Hematopoietic multipotent progenitor cell (in vitro differentiated cells): ENCODE measurements around the gene RAB40B. TPM values are rescaled to one million over a fixed set of nuclear protein-coding genes. Genes with fewer than 3 reads are reported as not detected.
"Not testable (repeated sequence)": the region's sequence is repeated elsewhere in the genome, so short reads cannot be mapped to it uniquely, and the experiment has no call there.

Experiments used
- DNase-seq, 3 donors: peaks; one replicate each; pipeline ENCODE4 v3.0.0-alpha.2; 2011 to 2015; ENCODE audit warnings: low read depth in 2 of 3, low spot score in 2 of 3
- total RNA-seq: library from RNA; depleted of rRNA; stranded (reverse); fragments of >200 nt; gene quantifications from one replicate; pipeline ENCODE4 v1.2.3, GENCODE V29; 2012

RAB40B gene
- total RNA-seq, 1 donor: 17.2 TPM

DNA sequence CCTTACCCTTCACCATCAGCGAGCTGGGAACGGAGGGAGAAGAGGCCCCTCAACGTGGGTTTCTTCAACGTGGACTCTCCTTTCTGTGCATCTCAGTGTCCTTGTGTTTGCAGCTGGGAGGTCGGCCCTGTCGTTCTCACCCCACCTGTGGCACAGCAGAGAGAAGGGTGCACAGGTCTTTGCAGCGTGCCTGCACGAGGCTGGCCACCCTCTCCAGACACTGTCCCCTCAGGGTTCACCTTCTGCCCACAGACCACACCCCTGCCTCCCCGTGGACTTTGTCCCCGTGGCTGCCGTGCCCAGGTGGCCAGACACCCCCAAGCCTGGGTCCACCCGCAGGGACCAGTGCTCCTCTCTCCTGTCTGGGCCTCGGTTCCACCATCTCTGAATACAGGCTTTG lies 43.0 kb downstream of the RAB40B start:
- no peak for DNase-seq

DNA sequence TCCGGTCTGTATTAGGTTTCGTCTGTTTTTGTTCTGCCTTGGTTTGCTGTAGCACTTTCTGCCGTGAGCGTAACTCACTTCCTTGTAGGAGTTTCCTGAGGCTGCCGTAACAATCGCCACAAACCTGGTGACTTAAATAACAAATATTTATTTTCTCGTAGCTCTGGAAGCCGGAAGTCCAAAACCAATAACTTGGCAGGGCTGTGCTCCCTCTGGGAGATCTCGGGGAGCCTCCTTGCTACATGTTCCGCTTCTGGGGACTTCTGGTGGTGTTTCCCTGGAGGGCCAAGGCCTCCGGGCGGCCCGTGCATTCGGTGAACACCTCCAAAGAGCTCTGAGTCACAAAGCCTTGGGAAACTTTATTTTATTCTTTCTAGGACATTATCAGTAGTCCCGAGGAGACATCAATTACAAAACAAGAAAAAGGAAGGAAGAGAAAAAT lies 43.4 kb downstream of the RAB40B start:
- DNase-seq: peak in 1 of 3 donors; percentile 50

DNA sequence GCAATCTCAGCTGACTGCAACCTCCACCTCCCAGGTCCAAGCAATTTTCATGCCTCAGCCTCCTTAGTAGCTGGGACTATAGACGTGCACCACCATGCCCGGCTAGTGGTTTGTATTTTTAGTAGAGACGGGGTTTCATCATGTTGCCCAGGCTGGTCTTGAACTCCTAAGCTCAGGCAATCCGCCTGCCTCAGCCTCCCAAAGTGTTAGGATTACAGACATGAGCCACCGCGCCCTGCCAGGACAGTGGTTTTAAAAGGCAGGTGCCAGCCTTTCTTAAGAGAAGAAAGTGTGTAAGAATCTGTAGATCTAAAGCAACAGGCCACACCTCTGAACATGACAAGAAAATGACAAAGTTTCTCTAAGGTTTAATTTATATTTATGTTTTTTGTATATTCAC lies 43.9 kb downstream of the RAB40B start:
- not testable (repeated sequence) for DNase-seq

DNA sequence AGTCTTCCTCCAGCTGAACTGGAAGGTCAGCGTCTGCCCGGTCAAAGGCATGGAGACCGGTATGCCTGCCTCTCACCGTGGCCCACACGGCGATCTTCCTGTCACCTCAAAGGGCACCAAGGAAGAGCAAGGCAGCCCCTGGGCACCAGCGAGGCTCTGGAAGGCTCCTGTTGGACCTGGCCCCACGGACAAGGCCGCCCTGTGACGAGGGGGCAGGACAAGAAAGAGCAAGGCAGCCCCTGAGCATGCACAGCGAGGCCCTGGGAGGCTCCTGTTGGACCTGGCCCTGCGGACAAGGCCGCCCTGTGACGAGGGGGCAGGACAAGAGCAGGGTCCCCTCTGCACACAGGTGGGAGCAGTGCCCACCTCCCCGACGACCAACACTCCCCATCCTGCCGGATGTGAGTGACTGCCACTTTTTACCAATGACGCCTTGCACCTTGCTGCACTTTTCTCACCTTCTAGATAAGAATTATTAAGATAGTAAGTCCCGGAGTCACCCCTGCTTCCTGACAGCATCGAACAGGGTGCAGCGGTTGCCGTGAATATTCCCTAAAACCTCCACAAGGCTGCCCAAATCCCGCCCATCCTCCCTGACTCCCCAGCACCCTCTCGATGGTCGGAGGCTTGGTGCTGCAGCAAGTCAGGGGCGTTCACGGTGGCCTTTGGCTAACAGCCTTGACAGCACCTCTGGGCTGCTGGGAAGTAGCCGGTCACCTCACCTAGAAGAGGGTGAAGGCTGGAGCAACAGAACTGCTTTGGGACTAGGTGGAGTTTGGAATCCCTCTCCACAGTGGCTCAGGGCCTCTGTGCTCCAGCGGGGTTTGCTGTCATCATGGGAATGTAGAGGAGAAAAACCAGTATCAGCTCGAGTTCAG lies 44.6 kb downstream of the RAB40B start:
- DNase-seq: no peak

DNA sequence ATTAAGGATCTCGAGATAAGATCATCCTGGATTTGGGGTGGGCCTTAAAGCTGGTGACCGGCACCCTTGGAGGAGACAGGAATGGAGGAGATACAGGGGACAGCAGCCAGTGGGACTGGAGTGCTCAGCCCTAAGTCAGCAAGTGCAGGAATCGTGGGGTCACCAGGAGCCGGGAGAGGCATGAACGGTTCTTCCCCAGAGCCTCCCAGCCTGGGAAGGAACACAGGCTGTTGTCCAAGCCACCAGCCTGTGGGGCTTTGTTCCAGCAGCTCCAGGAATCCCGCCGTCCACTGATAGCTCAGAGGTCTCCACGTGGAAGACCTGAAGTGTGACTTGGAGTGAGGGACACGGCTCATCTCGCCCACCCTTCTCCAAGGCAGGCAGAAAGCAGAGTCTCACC lies 47.8 kb downstream of the RAB40B start:
- DNase-seq: no peak

DNA sequence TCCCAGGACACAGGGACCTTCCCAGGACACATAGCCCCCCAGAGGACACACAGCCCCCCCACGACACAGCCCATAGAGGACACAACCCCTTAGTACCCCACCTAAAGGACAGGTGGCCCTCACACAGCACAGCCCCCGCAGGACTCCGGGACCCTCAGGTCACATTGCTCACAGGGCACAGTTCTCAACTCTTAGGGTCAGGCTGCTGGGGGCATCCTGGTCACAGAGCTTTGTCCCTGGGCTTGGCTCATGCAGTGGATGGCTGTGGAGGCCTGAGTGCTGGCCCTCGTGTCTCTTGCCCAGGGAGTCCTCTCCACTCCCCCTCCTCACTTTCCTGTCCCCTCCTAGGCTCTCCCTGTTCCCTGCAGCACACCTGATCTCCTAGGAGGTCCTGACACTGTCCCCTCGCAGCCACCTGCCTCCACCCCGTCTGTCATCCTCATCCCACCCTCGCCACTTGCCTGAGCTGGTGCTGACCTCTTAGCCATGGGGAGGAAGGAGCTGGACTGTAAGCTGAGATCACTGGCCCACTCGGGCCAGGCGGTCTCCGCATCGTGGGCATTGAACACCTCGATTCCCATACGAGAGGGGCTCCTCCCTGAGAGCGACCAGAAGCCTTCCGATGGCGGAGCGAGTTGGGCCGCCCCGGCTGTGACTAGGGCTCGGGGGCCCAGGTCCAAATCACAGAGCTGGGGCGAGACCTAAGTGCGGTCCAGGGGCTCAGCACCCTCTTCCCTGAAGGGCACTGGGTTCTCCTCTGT lies 48.8 kb downstream of the RAB40B start:
- DNase-seq: no peak

DNA sequence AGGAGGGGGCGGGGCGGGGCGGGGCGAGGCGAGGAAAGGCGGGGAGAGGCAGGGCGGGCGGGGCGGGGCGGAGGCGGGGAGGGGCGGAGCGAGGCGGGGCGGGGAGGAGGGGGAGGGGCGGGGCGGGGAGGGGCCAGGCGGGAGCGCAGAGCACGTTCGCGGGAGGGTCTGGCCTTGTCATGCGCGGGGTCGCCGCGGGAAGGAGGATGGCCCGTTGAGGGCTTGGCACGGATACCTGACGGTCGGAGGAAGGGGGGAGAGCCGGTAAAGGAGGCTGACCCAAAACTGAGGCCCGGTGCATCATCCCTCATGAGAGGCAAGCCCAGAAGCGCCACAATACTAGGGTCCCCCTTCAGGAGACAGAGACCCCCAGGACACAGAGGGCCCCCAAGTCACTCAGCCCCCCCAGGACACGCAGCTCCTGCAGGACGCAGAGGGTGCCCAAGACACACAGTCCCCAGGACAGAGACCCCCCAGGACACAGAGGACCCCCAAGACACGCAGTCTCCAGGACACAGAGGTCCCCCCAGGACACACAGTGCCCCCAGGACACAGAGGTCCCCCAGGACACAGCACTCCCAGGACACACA lies 49.7 kb downstream of the RAB40B start:
- peak; percentile 26 to 48 (median 30) for DNase-seq

DNA sequence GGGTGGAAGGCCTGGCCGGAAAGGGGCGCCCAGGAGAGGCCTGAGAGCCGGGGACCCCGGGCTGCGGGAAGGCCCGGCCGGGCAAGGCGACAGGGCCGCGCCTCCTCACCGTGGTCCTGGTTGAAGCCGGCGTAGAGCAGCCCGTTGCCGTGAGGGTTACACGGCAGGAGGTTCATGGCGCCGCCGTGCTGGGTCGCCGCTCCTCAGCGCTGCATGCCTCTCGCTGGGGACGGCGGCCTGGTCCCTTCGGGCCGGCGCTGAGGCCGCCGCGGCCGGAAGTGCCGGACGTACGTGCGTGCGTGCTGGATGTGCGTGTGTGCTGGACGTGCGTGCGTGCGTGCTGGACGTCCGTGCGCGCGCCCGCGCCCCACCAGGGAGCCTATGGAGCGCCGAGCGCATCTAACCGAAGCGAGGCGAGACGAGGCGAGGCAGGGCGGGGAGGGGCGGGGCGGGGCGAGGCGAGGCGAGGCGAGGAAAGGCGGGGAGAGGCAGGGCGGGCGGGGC lies 50.3 kb downstream of the RAB40B start, which contains the start of gene WDR45B:
TSS of gene WDR45B (minus strand) at position 280 of the 504 bp plus-strand sequence. CDS start at position 176, 104 bp downstream.
- DNase-seq: peak; percentile 87 to 93 (median 92)

DNA sequence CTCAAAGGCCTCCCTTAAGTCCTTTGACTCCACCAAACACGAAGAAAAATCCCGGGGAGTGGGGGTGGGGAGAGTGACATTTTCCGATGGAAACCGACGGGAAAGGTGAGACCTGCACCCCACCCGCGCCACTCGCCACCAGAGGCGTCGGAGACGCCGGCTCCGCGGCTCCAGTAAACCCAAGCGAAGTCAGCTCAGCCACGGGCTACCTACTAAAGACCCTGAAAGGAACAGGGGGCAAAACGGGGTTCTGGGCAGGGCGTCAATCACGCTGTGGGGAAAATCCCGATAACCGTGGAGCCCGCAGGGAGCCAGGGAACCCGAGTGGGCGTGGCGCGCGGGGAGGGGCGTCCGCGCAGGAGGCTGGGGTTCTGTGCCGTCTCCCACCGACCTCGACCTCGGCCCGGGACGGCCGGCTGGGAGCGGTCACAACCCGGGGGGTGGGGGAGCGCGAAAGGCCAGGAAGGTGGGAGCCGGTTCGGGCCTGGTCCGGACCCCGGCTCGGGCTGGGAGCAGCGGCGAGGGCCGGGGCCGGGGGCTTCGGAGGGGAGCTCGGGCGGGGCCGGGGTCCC lies 50.8 kb downstream of the RAB40B start:
- peak in 2 of 3 donors; percentile 46 to 50 for DNase-seq

DNA sequence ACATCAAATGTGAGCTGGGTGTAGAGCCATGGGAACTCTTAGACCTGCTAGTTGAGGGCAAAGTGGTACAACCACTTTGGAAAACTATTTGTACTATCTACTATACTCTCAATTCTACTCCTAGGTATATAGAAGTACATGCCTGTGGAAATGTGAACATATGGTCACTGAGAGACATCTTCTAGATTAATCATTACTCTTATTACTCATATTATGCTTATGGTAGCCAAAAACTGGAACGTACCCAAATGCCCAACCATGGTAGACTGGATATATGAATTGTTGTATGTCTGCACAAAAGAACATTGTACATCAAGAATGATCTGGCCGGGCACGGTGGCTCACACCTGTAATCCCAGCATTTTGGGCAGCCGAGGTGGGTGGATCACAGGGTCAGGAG lies 53.0 kb downstream of the RAB40B start:
- no peak for DNase-seq

DNA sequence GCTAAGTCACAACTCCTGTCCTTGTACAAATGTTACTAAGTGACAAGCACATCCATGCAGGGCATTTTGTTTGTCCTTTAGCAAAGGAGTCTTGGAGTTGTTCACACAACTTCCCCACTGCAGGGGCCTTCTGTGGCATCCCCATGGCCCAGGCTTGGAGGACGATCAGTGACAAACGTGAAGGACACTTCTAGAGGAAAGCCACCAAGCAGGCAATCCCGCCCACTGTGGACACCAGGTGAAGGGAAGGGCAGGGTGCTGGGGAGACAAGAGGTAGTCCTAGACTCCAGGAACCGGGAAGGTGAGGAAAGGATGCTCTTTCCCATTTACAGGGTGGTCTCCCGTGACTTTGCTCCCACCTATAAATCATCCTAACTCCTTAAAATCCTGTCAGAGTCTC lies 54.4 kb downstream of the RAB40B start:
- no peak for DNase-seq

DNA sequence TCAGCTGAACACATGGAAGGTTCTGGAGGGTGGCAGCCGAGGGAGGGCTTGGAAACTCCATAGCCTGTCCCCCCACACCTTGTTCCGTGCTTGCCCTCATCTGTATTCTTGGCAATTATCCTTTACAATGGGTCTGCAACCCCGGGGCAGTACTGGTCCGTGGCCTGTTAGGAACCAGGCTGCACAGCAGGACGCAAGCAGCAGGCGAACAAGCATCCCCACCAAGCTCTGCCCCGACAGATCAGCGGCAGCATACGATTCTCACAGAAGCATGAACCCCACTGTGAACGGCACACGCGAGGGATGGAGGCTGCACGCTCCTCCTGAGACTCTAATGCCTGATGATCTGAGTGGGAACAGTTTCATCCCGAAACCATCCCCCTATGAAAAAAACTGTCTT lies 56.5 kb downstream of the RAB40B start:
- no peak for DNase-seq

DNA sequence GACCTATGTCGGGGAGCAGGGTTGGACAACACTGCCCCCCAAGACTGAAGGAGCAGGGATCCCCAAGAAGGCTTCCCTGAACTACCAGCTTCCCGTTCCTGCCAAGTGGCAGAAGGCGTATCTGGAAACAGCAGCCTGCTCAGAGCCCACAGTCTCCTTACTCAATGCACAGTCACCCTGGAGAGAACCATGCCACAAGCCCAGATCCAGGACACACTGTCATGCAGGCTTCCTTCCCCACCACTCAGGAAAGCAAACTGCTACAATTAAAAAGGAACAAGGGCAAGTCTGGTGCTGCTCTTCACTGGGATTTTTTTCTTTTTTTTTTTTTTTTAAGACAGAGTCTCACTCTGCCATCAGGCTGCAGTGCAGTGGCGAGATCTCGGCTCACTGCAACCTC lies 58.5 kb downstream of the RAB40B start:
- DNase-seq: peak in 2 of 3 donors; percentile 53 to 76

DNA sequence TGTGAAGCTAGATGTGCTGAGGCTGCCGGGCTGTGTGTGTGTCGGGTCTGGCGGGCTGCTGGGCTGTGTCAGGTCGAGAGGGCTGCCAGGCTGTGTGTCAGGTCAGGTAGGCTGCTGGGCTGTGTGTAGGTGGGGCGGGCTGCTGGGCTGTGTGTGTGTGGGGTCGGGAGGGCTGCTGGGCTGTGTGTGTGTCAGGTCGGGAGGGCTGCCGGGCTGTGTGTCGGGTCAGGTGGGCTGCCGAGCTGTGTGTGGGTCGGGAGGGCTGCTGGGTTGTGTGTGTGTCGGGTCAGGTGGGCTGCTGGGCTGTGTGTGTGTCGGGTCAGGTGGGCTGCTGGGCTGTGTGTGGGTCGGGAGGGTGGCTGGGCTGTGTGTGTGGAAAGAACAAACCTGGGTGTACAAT lies 58.9 kb downstream of the RAB40B start:
- no peak for DNase-seq

DNA sequence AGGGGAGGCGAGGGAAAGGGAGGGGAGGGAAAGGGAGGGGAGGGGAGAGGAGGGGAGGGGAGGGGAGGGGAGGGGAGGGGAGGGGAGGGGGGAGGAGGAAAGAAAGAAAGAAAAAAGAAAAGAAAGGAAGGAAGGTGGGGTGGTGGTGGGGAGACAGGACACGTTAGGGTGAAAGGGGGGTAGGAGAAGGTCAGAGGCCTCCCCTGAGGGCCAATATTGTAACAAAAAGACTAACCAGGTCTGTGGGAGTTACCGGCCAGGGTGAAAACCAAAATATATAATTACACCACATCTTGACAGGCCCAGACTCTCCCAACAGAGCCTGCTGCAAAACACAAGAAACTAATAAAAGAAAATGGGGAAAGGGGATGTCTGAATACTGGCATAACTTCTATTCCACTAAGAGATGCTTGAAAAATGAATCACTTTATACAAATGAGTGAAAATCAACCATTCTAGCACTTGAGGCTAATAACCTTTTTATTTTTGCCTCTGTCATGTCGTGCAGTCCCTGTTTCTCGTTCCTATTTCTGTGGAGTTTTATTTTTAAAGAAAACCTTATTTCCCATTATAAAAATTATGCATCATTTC lies 60.2 kb downstream of the RAB40B start:
- DNase-seq: no peak

DNA sequence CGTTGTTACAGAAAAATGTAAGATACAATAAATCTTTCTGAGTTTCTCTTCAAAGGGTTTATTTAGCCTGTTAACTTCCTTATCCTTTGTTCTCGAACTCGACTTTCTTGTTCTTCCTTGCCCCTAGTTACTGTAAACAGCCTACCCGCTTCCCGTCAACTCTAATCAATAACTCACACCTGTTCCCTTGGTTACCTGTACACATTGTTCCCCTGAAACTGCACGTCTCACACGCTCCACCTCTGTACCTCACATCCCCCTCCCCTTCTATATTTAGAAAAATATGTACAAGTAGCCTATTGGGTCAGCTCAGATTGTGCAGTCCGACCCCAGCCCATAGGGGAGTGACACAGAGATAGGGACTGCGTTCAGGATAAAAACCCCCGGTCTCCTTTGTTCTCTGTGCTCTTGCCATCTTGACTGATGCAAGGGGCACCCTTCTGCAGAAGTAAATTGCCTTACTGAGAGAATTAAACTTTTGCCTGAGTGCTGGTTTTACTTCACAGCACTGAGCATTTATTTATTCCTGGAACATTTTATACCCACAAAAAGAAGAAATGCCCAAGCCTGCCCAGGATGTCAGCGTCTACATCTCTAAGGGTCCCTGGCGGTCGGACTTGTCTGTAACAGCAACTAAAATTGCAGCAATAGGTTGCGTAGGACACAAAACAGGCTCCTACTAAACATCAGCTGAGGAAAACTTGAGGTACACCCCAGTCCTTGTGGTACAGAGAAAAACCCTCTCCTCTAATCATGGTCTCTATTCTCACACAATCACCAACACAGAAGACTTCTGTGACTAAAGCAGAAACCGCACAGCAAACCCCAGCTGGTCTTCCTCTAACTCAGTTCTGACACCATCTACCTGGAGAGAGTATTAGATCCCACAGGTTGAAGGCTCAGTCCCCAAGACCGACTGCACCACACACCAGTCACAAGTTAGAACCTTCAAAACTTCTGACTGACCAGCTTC lies 61.6 kb downstream of the RAB40B start:
- DNase-seq: no peak

DNA sequence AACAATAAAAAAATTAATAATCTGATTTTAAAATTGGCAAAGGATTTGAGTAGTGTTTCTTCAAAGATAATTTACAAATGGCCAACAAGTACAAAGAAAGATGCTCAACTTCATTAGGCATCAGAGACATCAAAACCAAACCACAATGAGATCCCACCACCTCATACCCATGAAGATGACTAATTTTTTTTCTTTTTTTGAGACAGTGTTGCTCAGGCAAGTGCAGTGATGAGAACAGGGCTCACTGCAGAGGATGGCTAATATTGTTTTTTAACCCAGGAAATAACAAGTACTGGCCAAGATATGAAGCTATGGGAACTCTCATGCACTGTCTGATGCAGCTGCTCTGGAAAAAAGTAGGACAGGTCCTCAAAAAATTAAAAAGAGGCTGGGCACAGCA lies 65.2 kb downstream of the RAB40B start:
- DNase-seq: no peak

DNA sequence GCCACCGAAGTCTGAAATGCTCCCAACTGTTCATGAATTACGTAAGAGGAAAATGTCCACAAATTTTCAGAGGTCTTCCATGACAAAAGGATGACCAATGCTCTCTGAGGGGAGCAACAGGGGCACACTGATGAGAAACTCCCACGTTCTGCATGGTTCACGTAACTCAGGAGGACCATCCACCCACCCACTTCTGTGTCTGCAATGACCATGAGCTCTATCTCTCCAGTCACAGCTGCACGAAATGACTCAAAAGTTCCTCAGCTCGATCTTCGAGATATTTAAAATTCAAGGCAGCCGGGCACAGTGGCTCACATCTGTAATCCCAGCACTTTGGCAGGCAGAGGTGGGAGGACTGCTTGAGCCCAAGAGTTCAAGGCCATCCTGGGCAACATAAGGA lies 66.0 kb downstream of the RAB40B start:
- no peak for DNase-seq

DNA sequence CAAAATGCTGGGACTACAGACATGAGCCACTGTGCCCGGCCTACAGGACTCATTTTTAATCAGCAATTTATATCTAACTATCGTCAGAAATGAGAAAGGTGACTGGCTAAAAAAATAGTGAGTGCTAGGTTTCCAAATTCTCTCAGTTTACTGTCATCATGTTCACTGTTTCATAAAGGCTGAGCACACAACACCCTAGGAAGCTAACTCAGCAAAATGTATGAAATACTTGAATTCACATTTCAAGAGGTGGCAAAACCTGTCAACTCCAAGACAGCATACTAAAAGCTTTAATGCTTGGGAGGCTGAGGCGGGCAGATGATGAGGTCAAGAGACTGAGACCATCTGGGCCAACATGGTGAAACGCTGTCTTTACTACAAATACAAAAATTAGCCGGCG lies 67.0 kb downstream of the RAB40B start:
- no peak for DNase-seq
